Loucy (cell line): ENCODE results near the gene TEAD1.

Experiments
- H2AFZ ChIP-seq: fragments of 200-600 bp; sonication (generic); 2 replicates; pipeline ENCODE4 v1.6.0; 2016; ENCODE audit warnings: antibody characterized with exemption, mild to moderate bottlenecking, low read length, moderate library complexity
- H3F3A ChIP-seq: fragments of 200-600 bp; 2 replicates; pipeline ENCODE4 v1.6.0; 2016; ENCODE audit warnings: antibody characterized with exemption, low read depth, mild to moderate bottlenecking
- H3K27me3 ChIP-seq: fragments of 200-600 bp; sonication (generic); 2 replicates; pipeline ENCODE4 v1.6.1; 2014; ENCODE audit warnings: low read length, mild to moderate bottlenecking; ENCODE audit not compliant: insufficient read depth, poor library complexity, severe bottlenecking
- H3K36me3 ChIP-seq: fragments of 200-600 bp; sonication (generic); 2 replicates; pipeline ENCODE4 v1.6.1; 2016; ENCODE audit warnings: low read length; ENCODE audit not compliant: insufficient read depth
- H3K4me1 ChIP-seq: fragments of 200-600 bp; sonication (generic); 2 replicates; pipeline ENCODE4 v1.5.1; 2014; ENCODE audit warnings: low read length, mild to moderate bottlenecking; ENCODE audit not compliant: insufficient read depth, poor library complexity, severe bottlenecking
- H3K4me2 ChIP-seq: fragments of 200-600 bp; sonication (generic); 2 replicates; pipeline ENCODE4 v1.6.0; 2014; ENCODE audit warnings: antibody characterized with exemption, low read length, low read depth, mild to moderate bottlenecking; ENCODE audit not compliant: poor library complexity, severe bottlenecking
- H3K4me3 ChIP-seq: fragments of 200-600 bp; sonication (generic); 2 replicates; pipeline ENCODE4 v1.5.1; 2014; ENCODE audit warnings: low read length, mild to moderate bottlenecking, mixed read lengths; ENCODE audit not compliant: poor library complexity, severe bottlenecking
- H3K79me2 ChIP-seq: fragments of 200-600 bp; sonication (generic); 2 replicates; pipeline ENCODE4 v1.6.1; 2014; ENCODE audit warnings: low read length; ENCODE audit not compliant: insufficient read depth
- H3K9ac ChIP-seq: fragments of 200-600 bp; sonication (generic); 2 replicates; pipeline ENCODE4 v1.6.0; 2014; ENCODE audit warnings: mild to moderate bottlenecking, low read depth, low read length, moderate library complexity; ENCODE audit not compliant: poor library complexity, severe bottlenecking
- H3K9me2 ChIP-seq: fragments of 200-600 bp; sonication (generic); replicated peaks from 2 replicates; pipeline ENCODE4 v1.6.1; 2016; ENCODE audit warnings: low read depth, low read length, mixed read lengths
- H3K9me3 ChIP-seq: fragments of 200-600 bp; sonication (generic); 2 replicates; pipeline ENCODE4 v1.6.1; 2014; ENCODE audit warnings: mild to moderate bottlenecking, antibody characterized with exemption, low read length, low read depth; ENCODE audit not compliant: insufficient read depth
- H4K20me1 ChIP-seq: fragments of 200-600 bp; sonication (generic); 2 replicates; pipeline ENCODE4 v1.6.0; 2014; ENCODE audit warnings: antibody characterized with exemption, low read length, mild to moderate bottlenecking; ENCODE audit not compliant: insufficient read depth, poor library complexity, severe bottlenecking
- EZH2phosphoT487 ChIP-seq: fragments of 200-600 bp; IDR thresholded peaks from 2 replicates; pipeline ENCODE4 v1.6.1; 2018; ENCODE audit warnings: antibody characterized with exemption, mild to moderate bottlenecking, moderate library complexity, borderline replicate concordance
- TF ChIP-seq, protein P1 (sequence below): fragments of 200-600 bp; sonication (generic); conservative IDR thresholded peaks from 2 replicates; pipeline ENCODE4 v1.5.1; 2014; ENCODE audit warnings: mild to moderate bottlenecking, antibody characterized with exemption, low read length

Gene TEAD1

DNA sequence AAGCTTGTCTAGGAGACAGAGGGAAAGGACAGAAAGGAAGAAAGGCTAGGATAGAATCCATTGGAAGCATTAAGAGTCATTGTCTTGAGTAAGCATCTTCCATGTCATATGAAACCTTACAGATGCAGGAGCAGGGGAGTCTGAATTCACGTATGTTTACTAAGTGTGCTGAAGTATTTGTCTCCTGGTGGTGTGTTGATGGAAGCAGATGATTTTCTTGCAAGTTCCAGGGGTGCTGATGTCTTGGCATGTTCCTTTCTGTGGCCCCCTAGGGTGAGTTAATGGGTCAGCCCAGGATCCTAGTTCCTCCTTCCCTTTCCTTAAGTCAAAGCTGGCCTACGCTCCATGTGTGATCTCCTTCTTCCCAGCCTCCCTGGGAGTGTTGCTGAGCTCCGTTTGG, 110.2 kb downstream of the TEAD1 start:
- TF ChIP-seq, protein P1, sequence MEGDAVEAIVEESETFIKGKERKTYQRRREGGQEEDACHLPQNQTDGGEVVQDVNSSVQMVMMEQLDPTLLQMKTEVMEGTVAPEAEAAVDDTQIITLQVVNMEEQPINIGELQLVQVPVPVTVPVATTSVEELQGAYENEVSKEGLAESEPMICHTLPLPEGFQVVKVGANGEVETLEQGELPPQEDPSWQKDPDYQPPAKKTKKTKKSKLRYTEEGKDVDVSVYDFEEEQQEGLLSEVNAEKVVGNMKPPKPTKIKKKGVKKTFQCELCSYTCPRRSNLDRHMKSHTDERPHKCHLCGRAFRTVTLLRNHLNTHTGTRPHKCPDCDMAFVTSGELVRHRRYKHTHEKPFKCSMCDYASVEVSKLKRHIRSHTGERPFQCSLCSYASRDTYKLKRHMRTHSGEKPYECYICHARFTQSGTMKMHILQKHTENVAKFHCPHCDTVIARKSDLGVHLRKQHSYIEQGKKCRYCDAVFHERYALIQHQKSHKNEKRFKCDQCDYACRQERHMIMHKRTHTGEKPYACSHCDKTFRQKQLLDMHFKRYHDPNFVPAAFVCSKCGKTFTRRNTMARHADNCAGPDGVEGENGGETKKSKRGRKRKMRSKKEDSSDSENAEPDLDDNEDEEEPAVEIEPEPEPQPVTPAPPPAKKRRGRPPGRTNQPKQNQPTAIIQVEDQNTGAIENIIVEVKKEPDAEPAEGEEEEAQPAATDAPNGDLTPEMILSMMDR = no peak
- no peak for TF ChIP-seq EZH2phosphoT487
- H3K36me3 ChIP-seq = no peaks in the 10 kb centered on the region
- no peaks in the 10 kb centered on the region for H3K9me3 ChIP-seq
- H3K4me1 ChIP-seq = no peaks in the 10 kb centered on the region
- H3K27me3 ChIP-seq = no peaks in the 10 kb centered on the region
- no peak overlapping the region for H3K9ac ChIP-seq
- no peak overlapping the region for H3K4me2 ChIP-seq
- no peak overlapping the region for H2AFZ ChIP-seq
- no peaks in the 10 kb centered on the region for H3F3A ChIP-seq
- H3K4me3 ChIP-seq = no peak overlapping the region
- H4K20me1 ChIP-seq = no peaks in the 10 kb centered on the region
- H3K9me2 ChIP-seq = no peaks in the 10 kb centered on the region
- no peaks in the 10 kb centered on the region for H3K79me2 ChIP-seq

- no peak overlapping the region for H3K4me3 ChIP-seq
- no peaks in the 10 kb centered on the region for H4K20me1 ChIP-seq
- H3K4me1 ChIP-seq = no peaks in the 10 kb centered on the region
- H3K36me3 ChIP-seq = no peaks in the 10 kb centered on the region
- no peak overlapping the region for H2AFZ ChIP-seq
- H3K9me2 ChIP-seq = no peaks in the 10 kb centered on the region
- H3K27me3 ChIP-seq = no peaks in the 10 kb centered on the region
- no peaks in the 10 kb centered on the region for H3K79me2 ChIP-seq
- TF ChIP-seq, protein P1 = no peak
- no peaks in the 10 kb centered on the region for H3F3A ChIP-seq
- H3K9ac ChIP-seq = no peak overlapping the region
- H3K4me2 ChIP-seq = no peak overlapping the region
- H3K9me3 ChIP-seq = no peaks in the 10 kb centered on the region
Measured at GRCh38 chr11:12784987-12785386, 110.8 kb downstream of the TEAD1 start.

- H3K4me3 ChIP-seq = no peak overlapping the region
- no peak overlapping the region for H3K9ac ChIP-seq
- no peaks in the 10 kb centered on the region for H3K4me1 ChIP-seq
- H4K20me1 ChIP-seq = no peaks in the 10 kb centered on the region
- H3F3A ChIP-seq = no peaks in the 10 kb centered on the region
- TF ChIP-seq, protein P1 = no peak
- no peak for TF ChIP-seq EZH2phosphoT487
- H3K27me3 ChIP-seq = no peaks in the 10 kb centered on the region
- no peak overlapping the region for H3K4me2 ChIP-seq
- H3K36me3 ChIP-seq = no peaks in the 10 kb centered on the region
- H3K9me2 ChIP-seq = no peaks in the 10 kb centered on the region
- no peaks in the 10 kb centered on the region for H3K9me3 ChIP-seq
- H2AFZ ChIP-seq = no peak overlapping the region
- no peaks in the 10 kb centered on the region for H3K79me2 ChIP-seq
Measured at GRCh38 chr11:12785901-12786300, 111.7 kb downstream of the TEAD1 start.
